HEK293 (cell line): ENCODE results near the gene KCNT1.

ENCODE experiments used
- ATF2 ChIP-seq: fragments of 450-650 bp; formaldehyde crosslinking; IDR thresholded peaks from 2 replicates; pipeline ENCODE4 v1.5.1; 2016; ENCODE audit warnings: missing biosample characterization, missing genetic modification characterization, low read depth
- BCL6B ChIP-seq: fragments of 450-650 bp; formaldehyde crosslinking; IDR thresholded peaks from 2 replicates; pipeline ENCODE4 v1.5.1; 2017; ENCODE audit warnings: missing biosample characterization, missing genetic modification characterization
- CTCF ChIP-seq: fragments of 450-650 bp; formaldehyde crosslinking; IDR thresholded peaks from 2 replicates; pipeline ENCODE4 v1.5.1; 2016; ENCODE audit warnings: missing biosample characterization, missing genetic modification characterization
- GLI2 ChIP-seq: fragments of 450-650 bp; formaldehyde crosslinking; IDR thresholded peaks from 2 replicates; pipeline ENCODE4; 2017; ENCODE audit warnings: missing biosample characterization, missing genetic modification characterization, low read depth, borderline replicate concordance
- HOXA7 ChIP-seq: sonication (generic); formaldehyde crosslinking; IDR thresholded peaks from 2 replicates; pipeline ENCODE4 v1.8.1; 2022; ENCODE audit warnings: missing genetic modification reagents, borderline replicate concordance
- MYNN ChIP-seq: fragments of 450-650 bp; formaldehyde crosslinking; IDR thresholded peaks from 2 replicates; pipeline ENCODE4 v1.5.1; 2016; ENCODE audit warnings: missing biosample characterization, missing genetic modification characterization, borderline replicate concordance
- RBAK ChIP-seq: fragments of 450-650 bp; formaldehyde crosslinking; IDR thresholded peaks from 2 replicates; pipeline ENCODE4 v1.5.1; 2016; ENCODE audit warnings: missing biosample characterization, missing genetic modification characterization
- ZBTB21 ChIP-seq: fragments of 450-650 bp; formaldehyde crosslinking; IDR thresholded peaks from 2 replicates; pipeline ENCODE4 v1.5.1; 2017; ENCODE audit warnings: missing biosample characterization, missing genetic modification characterization
- ZNF140 ChIP-seq: fragments of 450-650 bp; formaldehyde crosslinking; IDR thresholded peaks from 2 replicates; pipeline ENCODE4 v1.5.1; 2016; ENCODE audit warnings: missing biosample characterization, missing genetic modification characterization
- ZNF214 ChIP-seq: fragments of 450-650 bp; formaldehyde crosslinking; IDR thresholded peaks from 2 replicates; pipeline ENCODE4 v1.5.1; 2017; ENCODE audit warnings: missing biosample characterization, mild to moderate bottlenecking, missing genetic modification characterization, borderline replicate concordance
- ZNF514 ChIP-seq: fragments of 450-650 bp; formaldehyde crosslinking; IDR thresholded peaks from 2 replicates; pipeline ENCODE4 v1.5.1; 2016; ENCODE audit warnings: missing biosample characterization, missing genetic modification characterization
- ZNF785 ChIP-seq: fragments of 450-650 bp; formaldehyde crosslinking; IDR thresholded peaks from 2 replicates; pipeline ENCODE4 v1.5.1; 2016; ENCODE audit warnings: missing biosample characterization, missing genetic modification characterization
- ZSCAN23 ChIP-seq: fragments of 450-650 bp; formaldehyde crosslinking; IDR thresholded peaks from 2 replicates; pipeline ENCODE4 v1.5.1; 2016; ENCODE audit warnings: missing biosample characterization, missing genetic modification characterization

GRCh38 chr9:135655317-135655716 is 46.7 kb upstream of the KCNT1 start:
- TF ChIP-seq CTCF (tag by site-specific recombination) (no peak), ZNF214 (tag by site-specific recombination) (no peak), ZNF785 (tag by site-specific recombination) (no peak), GLI2 (tag by site-specific recombination) (no peak), ZNF514 (tag by site-specific recombination) (no peak), RBAK (no peak), ZSCAN23 (tag by site-specific recombination) (no peak), ZBTB21 (tag by site-specific recombination) (no peak), BCL6B (tag by site-specific recombination) (no peak), HOXA7 (CRISPR knock-in tag) (no peak), MYNN (tag by site-specific recombination) (no peak), ZNF140 (tag by site-specific recombination) (no peak), ATF2 (no peak)
